GOT3 (cell line): ENCODE measurements around the gene NOD2.

Experiments used
- DNase-seq: peaks from one replicate; lab custom pipeline; 2025; ENCODE audit warnings: mixed read lengths; lab: John Stamatoyannopoulos, UW

NOD2 gene

GRCh38 chr16:50717494-50717893 lies 24.1 kb downstream of the NOD2 start:
- no peak for DNase-seq

DNA sequence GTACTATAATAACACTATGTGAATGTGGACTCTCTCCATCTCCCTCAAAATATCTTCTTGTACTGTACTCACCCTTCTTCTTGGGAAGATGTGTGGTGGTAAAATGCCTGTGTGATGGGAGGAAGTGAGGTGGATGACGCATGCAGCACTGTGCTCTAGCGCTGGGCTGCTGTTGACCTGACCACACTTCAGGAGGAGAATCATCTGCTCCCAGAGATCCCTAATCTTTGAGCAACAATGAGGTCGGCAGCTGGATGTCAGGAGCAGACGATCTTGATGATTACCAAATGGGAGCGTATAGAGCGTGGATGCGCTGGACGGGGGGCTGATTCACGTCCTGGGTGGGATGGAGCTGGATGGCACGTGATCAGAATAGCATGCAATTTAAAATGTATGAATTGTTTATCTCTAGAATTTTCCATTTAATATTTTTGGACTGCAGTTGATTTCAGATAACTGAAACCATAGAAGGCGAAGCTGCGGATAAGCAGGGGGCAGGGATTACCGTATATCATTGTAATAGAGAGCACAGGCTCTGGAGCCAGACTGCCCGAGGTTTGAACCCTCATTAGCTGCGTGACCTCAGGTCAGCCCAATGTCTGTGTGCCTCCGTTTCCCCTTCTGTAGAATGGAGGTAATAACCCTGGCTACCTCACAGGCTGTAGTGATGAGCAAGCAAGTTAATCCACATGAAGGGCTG lies 24.8 kb downstream of the NOD2 start:
- no peak for DNase-seq

GRCh38 chr16:50718761-50719400 lies 25.5 kb downstream of the NOD2 start:
- no peak for DNase-seq

DNA sequence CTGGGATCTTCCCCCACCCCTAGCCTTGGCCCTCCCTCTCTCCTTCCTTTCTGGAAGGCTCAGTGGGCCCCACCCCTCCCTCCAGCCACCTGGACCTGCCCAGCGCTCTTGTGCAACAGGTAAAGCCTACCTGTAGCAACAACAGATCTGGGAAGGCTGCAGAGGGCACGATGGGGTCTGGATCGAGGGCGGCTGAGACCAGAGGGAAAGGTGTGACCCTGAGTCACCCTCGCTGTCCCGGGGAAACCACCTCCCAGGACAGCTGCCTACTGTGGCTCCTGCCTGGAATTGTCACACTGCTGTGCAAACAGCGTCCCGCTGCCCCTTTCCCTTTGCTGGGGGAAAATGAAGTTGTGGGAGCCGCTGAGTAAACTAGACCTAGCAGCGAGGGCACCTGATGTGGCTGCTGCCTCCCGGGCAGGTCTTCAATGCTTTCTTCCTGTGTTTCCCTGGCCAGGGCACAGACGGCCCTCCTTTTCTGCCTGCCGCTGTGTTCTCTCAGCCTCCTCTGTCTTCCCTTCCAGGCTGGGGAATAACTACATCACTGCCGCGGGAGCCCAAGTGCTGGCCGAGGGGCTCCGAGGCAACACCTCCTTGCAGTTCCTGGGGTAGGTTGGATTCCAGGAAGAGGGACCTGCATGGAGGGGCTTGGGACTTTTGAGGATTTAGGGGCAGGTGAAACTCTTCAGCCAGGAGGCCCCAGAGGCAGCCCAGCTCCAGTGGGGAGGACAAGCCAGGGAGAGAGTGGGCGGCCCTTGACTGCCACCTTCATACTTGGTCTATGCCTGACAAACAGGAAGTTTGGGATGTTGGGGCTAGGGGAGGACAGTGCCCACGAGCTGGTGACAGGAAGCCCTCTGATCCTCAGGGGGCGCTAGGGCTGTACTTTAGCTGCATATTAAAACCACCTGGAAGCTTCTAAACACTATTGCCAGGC lies 26.3 kb downstream of the NOD2 start:
- no peak for DNase-seq

DNA sequence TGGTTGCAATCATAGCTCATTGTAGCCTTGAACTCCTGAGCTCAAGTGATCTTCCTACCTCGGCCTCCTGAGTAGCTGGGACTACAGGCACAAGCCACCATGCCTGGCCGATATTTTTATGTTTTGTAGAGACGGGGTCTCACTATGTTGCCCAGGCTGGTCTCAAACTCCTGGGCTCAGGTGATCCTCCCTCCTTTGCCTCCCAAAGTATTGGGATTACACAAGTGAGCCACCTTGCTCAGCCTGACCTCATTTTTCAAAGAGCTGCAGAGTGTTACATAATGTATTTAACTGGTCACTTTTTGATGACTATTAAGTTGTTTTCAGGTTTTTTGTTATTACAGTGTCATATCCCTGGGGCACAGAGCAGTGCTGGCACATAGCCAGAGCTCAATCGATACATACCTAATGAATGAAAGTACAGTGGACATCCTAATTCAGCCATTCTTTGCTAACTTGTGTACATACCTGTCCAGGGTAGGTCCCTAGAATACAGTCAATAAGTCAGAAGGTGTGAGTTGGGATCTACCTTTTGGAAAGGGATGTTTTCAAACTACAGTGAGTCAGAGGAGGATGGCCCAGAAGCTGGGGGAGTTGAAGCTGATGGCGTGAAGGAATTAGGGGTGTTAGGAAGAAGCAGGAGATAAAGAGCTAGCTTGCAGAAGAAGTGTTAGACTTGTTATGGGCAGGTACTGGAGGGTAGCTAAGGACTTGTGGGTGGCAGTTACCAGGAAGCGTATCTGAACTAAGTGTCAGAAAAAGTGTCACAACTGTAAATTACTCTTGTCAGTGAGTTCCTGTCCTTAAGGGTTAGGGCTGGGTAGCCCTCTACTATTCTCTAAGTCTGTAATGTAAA lies 28.4 kb downstream of the NOD2 start:
- DNase-seq, result no peak

DNA sequence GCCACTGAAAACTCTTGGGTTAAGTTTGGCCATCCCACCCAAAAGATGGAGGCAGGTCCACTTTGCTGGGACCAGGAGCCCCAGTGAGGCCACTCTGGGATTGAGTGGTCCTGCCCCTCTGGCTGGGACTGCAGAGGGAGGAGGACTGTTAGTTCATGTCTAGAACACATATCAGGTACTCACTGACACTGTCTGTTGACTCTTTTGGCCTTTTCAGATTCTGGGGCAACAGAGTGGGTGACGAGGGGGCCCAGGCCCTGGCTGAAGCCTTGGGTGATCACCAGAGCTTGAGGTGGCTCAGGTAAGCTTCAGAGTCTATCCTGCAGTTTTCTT lies 29.0 kb downstream of the NOD2 start:
- DNase-seq, result no peak

DNA sequence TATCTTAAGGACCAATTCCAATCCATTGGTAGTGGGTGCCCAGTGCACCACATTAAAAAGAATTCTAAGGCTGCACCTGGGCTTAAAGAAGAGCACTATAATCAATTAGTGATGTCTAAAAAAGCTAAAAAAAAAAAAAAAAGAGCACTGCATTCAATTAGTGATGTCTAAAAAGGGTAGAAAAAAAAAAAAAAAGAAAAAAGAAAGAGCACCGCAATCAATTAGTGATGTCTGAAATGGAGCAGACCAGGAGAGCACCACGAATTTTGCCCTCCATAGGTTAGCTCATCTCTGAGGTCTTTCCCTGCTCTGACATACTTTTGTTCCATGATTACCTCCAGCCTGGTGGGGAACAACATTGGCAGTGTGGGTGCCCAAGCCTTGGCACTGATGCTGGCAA lies 29.6 kb downstream of the NOD2 start:
- DNase-seq, result no peak

- no peak for DNase-seq
These were observed 30.9 kb downstream of the NOD2 start for GRCh38 chr16:50724306-50724705.

- DNase-seq, result no peak
These were observed 38.0 kb downstream of the NOD2 start for GRCh38 chr16:50731130-50731988.

GRCh38 chr16:50731989-50732832 lies 38.8 kb downstream of the NOD2 start:
- DNase-seq, result no peak

- no peak for DNase-seq
These were observed 40.1 kb downstream of the NOD2 start for GRCh38 chr16:50733468-50733867.

DNA sequence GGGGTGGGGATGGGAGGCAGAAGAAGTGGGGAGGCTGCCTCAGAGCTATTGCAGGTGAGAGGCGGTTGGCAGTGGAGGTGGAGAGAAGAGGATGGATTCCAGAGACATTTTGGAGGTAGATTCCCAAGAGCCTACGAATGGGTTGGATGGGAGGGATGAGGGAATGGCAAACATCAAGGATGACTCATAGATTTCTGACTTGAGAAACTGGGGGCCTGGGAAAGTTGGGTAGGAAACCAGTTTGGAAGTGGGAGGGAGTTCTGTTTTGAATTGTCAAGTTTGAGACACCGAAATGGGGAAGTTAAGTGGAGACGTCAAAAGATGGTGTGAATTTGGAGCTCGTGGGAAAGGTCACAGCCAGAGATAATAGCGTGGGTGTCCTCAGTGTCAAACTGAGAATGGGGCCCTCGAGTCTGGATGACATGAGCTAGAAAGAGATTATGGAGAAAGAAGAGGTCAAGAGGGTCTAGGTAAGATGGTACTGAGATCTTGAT lies 42.3 kb downstream of the NOD2 start:
- no peak for DNase-seq

GRCh38 chr16:50736448-50736847 lies 43.0 kb downstream of the NOD2 start:
- DNase-seq, result no peak

DNA sequence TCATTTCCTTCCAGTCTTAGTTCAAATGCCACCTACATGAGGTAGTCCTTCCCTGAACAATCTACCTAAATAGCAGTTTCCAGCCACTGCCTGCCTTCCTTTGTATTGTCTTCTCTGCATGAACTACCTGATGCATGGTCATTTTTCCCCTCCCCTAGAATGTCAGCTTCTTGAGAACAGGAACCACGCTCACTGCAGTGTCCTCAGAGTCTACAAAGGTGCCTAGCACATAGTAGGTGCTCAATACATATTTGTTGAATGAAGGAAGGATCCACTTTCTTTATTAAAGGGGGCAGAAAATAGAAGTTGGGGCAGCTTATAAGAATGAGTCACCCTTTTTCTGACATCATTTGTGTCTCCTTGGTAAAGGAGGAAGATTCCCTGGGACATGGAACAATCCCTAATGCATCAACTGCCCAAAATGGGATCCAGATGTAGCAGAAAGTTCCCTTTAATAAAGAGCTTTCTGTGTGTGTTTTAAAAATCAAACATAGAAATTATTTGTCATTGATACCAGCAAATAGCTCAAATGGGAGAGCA lies 44.1 kb downstream of the NOD2 start:
- no peak for DNase-seq

DNA sequence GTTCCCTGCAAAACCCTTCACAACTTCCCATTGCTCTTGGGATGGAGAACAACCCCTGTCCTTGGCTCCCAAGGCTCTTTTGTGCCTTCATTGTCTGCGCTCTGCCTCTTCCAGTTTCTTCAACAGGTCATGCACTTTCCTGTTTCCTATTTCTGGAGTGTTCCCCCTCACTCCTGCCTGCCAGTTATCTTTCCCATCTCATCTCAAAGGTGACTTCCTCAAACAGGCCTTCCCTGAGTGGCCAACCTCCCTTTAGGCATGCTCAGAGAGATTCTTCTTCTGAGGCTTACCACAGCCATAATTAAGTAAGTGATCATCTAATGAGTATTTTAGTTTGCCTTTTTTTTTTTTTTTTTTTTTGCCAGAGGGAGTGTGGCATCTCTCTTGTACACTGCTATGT lies 45.6 kb downstream of the NOD2 start:
- DNase-seq, result no peak

- DNase-seq, result no peak
These were observed 47.3 kb downstream of the NOD2 start for GRCh38 chr16:50740736-50741135.

GRCh38 chr16:50741225-50741780 lies 47.9 kb downstream of the NOD2 start:
- no peak for DNase-seq

DNA sequence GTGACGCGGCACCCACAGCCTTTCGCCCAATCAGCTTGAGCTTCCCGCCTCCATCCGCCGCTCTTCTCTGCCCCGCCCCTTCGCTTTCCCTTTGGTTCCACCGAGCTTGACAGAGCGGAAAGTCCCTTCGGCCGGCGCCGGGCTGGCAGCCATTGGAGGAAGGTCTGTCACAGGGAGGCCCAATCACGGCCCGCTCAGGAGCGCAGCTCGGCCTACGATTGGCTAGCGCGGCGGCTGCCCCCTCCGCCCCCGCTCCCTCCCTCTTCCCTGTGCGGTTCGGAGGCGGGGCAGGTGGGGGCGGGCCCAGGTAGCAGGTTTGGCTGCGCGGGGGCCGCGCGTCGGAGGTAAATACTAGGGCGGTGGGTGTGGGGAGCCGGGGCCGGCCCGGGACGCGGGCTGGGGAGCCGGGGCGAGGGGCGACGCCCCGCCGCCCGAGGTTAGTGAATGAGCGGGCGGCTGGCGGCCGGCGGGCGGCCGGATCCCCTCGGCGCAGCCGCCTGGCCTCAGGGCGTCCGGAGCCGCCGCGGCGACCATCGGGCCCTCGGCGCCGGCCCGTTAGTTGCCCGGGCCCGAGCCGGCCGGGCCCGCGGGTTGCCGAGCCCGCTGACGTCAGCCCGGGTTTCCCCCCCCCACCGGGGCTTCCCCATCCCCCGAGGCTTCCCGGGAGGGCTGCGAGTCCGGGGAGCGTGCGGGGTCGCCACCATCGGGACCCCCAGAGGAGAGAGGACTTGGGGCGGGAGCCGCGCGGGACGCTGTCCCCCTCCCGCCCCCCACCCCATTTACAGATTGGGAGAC lies 48.6 kb downstream of the NOD2 start, which contains the start of gene CYLD:
Gene CYLD, plus strand, starts transcription at position 306 of the 795 bp plus-strand sequence. CDS start 7,613 bp downstream, outside the sequence.
- DNase-seq, result peak; percentile 94
